HepG2 (cell line): ENCODE measurements around the gene SORBS2. TPM values are rescaled to one million over a fixed set of nuclear protein-coding genes. Genes with fewer than 3 reads are reported as not detected.

Source experiments
- BORCS8-MEF2B ChIP-seq: sonication (generic); formaldehyde crosslinking; IDR thresholded peaks from 2 replicates; pipeline ENCODE4 v1.8.0; 2022; ENCODE audit warnings: mild to moderate bottlenecking, missing genetic modification reagents
- ELF4 ChIP-seq: sonication (generic); formaldehyde crosslinking; IDR thresholded peaks from 2 replicates; pipeline ENCODE4 v1.5.0; 2020; ENCODE audit warnings: missing genetic modification reagents, mild to moderate bottlenecking, moderate library complexity, borderline replicate concordance
- HDAC2 ChIP-seq: sonication (generic); formaldehyde crosslinking; IDR thresholded peaks from 2 replicates; pipeline ENCODE4 v1.4.0; 2020; ENCODE audit warnings: missing genetic modification reagents
- HMGA1 ChIP-seq: sonication (generic); formaldehyde crosslinking; conservative IDR thresholded peaks from 2 replicates; pipeline ENCODE4 v1.4.0; 2020; ENCODE audit warnings: missing genetic modification reagents
- KDM5A ChIP-seq: fragments of 200-600 bp; sonication (generic); IDR thresholded peaks from 2 replicates; pipeline ENCODE4 v1.7.0; 2018; ENCODE audit warnings: antibody characterized with exemption, mild to moderate bottlenecking, low read length, borderline replicate concordance
- KLF11 ChIP-seq: IDR thresholded peaks from 2 replicates; pipeline ENCODE4 v1.6.1; 2016; ENCODE audit warnings: missing compliant biosample characterization
- MIER2 ChIP-seq: IDR thresholded peaks from 2 replicates; pipeline ENCODE4 v1.6.1; 2016; ENCODE audit warnings: missing biosample characterization, missing genetic modification reagents
- PAF1 ChIP-seq: IDR thresholded peaks from 2 replicates; pipeline ENCODE4 v1.6.1; 2016; ENCODE audit warnings: missing genetic modification reagents, missing compliant biosample characterization
- POLR2G ChIP-seq: fragments of 200-400 bp; formaldehyde crosslinking; IDR thresholded peaks from 2 replicates; pipeline ENCODE4 v1.6.1; 2018; ENCODE audit warnings: mild to moderate bottlenecking, low read depth, low read length, moderate library complexity
- RBM22 ChIP-seq: fragments of 200-400 bp; formaldehyde crosslinking; optimal IDR thresholded peaks from 2 replicates; pipeline ENCODE3; 2017; ENCODE audit warnings: mild to moderate bottlenecking, low read length, moderate library complexity
- SATB2 ChIP-seq: sonication (generic); formaldehyde crosslinking; IDR thresholded peaks from 2 replicates; pipeline ENCODE4 v1.5.0; 2020; ENCODE audit warnings: missing genetic modification reagents
- ZBTB7A ChIP-seq: sonication (generic); formaldehyde crosslinking; IDR thresholded peaks from 2 replicates; pipeline ENCODE4 v1.8.0; 2022; ENCODE audit warnings: mild to moderate bottlenecking, missing genetic modification reagents
- ZC3H4 ChIP-seq: sonication (generic); formaldehyde crosslinking; IDR thresholded peaks from 2 replicates; pipeline ENCODE4 v1.4.0; 2020; ENCODE audit warnings: missing genetic modification reagents, borderline replicate concordance
- ZFP36L1 ChIP-seq: sonication (generic); formaldehyde crosslinking; IDR thresholded peaks from 2 replicates; pipeline ENCODE4 v1.8.0; 2022; ENCODE audit warnings: mild to moderate bottlenecking, missing genetic modification reagents, moderate library complexity
- ZNF33A ChIP-seq: sonication (generic); formaldehyde crosslinking; IDR thresholded peaks from 2 replicates; pipeline ENCODE4 v1.5.1; 2020; ENCODE audit warnings: missing genetic modification reagents, mild to moderate bottlenecking, moderate library complexity, borderline replicate concordance
- ZNF547 ChIP-seq: sonication (generic); formaldehyde crosslinking; IDR thresholded peaks from 2 replicates; pipeline ENCODE4 v1.5.1; 2020; ENCODE audit warnings: mild to moderate bottlenecking, missing genetic modification reagents
- ZNF614 ChIP-seq: IDR thresholded peaks from 2 replicates; pipeline ENCODE4 v1.6.1; 2018; ENCODE audit warnings: missing biosample characterization, missing genetic modification reagents, inconsistent platforms, borderline replicate concordance
- ZSCAN29 ChIP-seq: sonication (generic); formaldehyde crosslinking; conservative IDR thresholded peaks from 2 replicates; pipeline ENCODE4 v1.4.0; 2020; ENCODE audit warnings: mild to moderate bottlenecking, missing genetic modification reagents
- polyA plus RNA-seq, 8 experiments: library from polyadenylated mRNA; depleted of rRNA in 3 of 8; stranded (reverse) in 7 of 8; unstranded in 1 of 8; fragments of >200 nt; fragmentation: Illumina TruSeq in 4 of 8; extraction: Trizol in 4 of 8; gene quantifications; 2 replicates each; pipeline versions ENCODE4 v1.2.1 to v1.2.3, GENCODE V29; 2011 to 2016; ENCODE audit warnings: low read depth in 4 of 8, missing spikeins in 1 of 8, mixed read lengths in 1 of 8; ENCODE audit not compliant: insufficient read depth in 1 of 8
- total RNA-seq, 5 experiments: library from RNA; depleted of rRNA; stranded (reverse); fragments of >200 nt; fragmentation: Illumina TruSeq; extraction: Trizol; gene quantifications; 2 replicates each; pipeline ENCODE4 v1.2.3, GENCODE V29; 2016; ENCODE audit warnings: low read depth in 1 of 5
- TF ChIP-seq, protein P1 (sequence below): sonication (generic); formaldehyde crosslinking; IDR thresholded peaks from 2 replicates; pipeline ENCODE4 v1.5.0; 2020; ENCODE audit warnings: mild to moderate bottlenecking, missing genetic modification reagents, borderline replicate concordance
- TF ChIP-seq, protein P2 (sequence below): IDR thresholded peaks from 2 replicates; pipeline ENCODE4 v1.6.1; 2016; ENCODE audit warnings: mild to moderate bottlenecking
- TF ChIP-seq, protein P3 (sequence below): IDR thresholded peaks from 2 replicates; pipeline ENCODE4 v1.6.1; 2016; ENCODE audit warnings: missing compliant biosample characterization, missing genetic modification reagents, borderline replicate concordance

The SORBS2 gene
- total and polyA plus RNA-seq, 2 of the 13 experiments (the other 11 are each of a cell fraction or from before 2014, with no cell fraction given), result 25.0 to 80.5 TPM

DNA sequence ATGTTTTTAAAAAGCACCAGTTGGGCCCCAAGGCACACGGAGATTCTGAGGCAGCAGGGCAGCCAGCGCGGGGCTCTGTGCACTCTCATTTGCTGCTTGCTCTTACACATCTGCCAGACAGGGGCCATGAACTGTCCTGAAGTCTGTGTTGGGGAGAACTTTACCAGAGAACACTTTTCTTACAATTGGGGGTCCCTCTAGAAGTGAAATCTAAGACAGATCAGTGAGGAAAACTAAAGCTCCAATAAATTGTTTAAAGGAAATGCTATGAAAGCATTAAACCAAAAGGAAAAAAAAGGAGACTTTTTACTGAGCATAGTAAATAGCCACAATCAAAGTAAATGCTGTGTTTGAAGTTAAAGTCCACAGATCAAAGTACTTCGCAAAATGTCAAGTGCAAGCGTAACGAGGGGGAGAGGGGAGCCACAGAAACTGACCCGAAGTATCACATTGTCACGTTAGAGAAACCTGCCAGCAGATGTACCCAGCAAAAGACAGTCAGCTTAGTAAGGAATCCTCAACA lies 37.8 kb downstream of the SORBS2 start (continued):
- TF ChIP-seq, protein P1, sequence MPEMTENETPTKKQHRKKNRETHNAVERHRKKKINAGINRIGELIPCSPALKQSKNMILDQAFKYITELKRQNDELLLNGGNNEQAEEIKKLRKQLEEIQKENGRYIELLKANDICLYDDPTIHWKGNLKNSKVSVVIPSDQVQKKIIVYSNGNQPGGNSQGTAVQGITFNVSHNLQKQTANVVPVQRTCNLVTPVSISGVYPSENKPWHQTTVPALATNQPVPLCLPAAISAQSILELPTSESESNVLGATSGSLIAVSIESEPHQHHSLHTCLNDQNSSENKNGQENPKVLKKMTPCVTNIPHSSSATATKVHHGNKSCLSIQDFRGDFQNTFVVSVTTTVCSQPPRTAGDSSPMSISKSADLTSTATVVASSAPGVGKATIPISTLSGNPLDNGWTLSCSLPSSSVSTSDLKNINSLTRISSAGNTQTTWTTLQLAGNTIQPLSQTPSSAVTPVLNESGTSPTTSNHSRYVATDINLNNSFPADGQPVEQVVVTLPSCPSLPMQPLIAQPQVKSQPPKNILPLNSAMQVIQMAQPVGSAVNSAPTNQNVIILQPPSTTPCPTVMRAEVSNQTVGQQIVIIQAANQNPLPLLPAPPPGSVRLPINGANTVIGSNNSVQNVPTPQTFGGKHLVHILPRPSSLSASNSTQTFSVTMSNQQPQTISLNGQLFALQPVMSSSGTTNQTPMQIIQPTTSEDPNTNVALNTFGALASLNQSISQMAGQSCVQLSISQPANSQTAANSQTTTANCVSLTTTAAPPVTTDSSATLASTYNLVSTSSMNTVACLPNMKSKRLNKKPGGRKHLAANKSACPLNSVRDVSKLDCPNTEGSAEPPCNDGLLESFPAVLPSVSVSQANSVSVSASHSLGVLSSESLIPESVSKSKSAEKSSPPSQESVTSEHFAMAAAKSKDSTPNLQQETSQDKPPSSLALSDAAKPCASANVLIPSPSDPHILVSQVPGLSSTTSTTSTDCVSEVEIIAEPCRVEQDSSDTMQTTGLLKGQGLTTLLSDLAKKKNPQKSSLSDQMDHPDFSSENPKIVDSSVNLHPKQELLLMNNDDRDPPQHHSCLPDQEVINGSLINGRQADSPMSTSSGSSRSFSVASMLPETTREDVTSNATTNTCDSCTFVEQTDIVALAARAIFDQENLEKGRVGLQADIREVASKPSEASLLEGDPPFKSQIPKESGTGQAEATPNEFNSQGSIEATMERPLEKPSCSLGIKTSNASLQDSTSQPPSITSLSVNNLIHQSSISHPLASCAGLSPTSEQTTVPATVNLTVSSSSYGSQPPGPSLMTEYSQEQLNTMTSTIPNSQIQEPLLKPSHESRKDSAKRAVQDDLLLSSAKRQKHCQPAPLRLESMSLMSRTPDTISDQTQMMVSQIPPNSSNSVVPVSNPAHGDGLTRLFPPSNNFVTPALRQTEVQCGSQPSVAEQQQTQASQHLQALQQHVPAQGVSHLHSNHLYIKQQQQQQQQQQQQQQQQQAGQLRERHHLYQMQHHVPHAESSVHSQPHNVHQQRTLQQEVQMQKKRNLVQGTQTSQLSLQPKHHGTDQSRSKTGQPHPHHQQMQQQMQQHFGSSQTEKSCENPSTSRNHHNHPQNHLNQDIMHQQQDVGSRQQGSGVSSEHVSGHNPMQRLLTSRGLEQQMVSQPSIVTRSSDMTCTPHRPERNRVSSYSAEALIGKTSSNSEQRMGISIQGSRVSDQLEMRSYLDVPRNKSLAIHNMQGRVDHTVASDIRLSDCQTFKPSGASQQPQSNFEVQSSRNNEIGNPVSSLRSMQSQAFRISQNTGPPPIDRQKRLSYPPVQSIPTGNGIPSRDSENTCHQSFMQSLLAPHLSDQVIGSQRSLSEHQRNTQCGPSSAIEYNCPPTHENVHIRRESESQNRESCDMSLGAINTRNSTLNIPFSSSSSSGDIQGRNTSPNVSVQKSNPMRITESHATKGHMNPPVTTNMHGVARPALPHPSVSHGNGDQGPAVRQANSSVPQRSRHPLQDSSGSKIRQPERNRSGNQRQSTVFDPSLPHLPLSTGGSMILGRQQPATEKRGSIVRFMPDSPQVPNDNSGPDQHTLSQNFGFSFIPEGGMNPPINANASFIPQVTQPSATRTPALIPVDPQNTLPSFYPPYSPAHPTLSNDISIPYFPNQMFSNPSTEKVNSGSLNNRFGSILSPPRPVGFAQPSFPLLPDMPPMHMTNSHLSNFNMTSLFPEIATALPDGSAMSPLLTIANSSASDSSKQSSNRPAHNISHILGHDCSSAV (CRISPR knock-in tag), result no peak
- no peak for TF ChIP-seq ZBTB7A (CRISPR knock-in tag)
- TF ChIP-seq KDM5A, result no peak
- TF ChIP-seq HMGA1 (CRISPR knock-in tag), result no peak
- TF ChIP-seq KLF11 (CRISPR knock-in tag), result no peak
- no peak for TF ChIP-seq ZFP36L1
- TF ChIP-seq PAF1, result no peak
- no peak for TF ChIP-seq ZNF547 (CRISPR knock-in tag)
- TF ChIP-seq ZNF33A (CRISPR knock-in tag), result no peak
- no peak for TF ChIP-seq SATB2 (CRISPR knock-in tag)
- TF ChIP-seq ZSCAN29, result no peak; the same call in 1 of the 2 replicates
- TF ChIP-seq ZC3H4 (CRISPR knock-in tag), result no peak
- TF ChIP-seq ELF4 (CRISPR knock-in tag), result no peak
- TF ChIP-seq, protein P2, sequence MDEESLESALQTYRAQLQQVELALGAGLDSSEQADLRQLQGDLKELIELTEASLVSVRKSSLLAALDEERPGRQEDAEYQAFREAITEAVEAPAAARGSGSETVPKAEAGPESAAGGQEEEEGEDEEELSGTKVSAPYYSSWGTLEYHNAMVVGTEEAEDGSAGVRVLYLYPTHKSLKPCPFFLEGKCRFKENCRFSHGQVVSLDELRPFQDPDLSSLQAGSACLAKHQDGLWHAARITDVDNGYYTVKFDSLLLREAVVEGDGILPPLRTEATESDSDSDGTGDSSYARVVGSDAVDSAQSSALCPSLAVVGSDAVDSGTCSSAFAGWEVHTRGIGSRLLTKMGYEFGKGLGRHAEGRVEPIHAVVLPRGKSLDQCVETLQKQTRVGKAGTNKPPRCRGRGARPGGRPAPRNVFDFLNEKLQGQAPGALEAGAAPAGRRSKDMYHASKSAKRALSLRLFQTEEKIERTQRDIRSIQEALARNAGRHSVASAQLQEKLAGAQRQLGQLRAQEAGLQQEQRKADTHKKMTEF (CRISPR knock-in tag), result 0 out of 2 replicates have a peak, but pooled peaks have one; percentile 29
- peak; percentile 58 for TF ChIP-seq HDAC2
- 0 out of 2 replicates have a peak, but pooled peaks have one; percentile 8 for TF ChIP-seq MIER2 (CRISPR knock-in tag)
- no peak for TF ChIP-seq ZNF614
- no peak for TF ChIP-seq RBM22
- TF ChIP-seq BORCS8-MEF2B, result no peak
- peak; percentile 63 for TF ChIP-seq POLR2G
- TF ChIP-seq, protein P3, sequence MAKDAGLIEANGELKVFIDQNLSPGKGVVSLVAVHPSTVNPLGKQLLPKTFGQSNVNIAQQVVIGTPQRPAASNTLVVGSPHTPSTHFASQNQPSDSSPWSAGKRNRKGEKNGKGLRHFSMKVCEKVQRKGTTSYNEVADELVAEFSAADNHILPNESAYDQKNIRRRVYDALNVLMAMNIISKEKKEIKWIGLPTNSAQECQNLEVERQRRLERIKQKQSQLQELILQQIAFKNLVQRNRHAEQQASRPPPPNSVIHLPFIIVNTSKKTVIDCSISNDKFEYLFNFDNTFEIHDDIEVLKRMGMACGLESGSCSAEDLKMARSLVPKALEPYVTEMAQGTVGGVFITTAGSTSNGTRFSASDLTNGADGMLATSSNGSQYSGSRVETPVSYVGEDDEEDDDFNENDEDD (CRISPR knock-in tag), result no peak
